GM12865 (cell line): ENCODE results near the gene FMN1.

Experiments used
- DNase-seq: peaks from one replicate; pipeline ENCODE4 v3.0.0; 2010; ENCODE audit warnings: low read depth
- H3K4me3 ChIP-seq: 2 replicates; pipeline ENCODE4 v1.5.1; 2011; ENCODE audit warnings: mild to moderate bottlenecking, low read depth, low read length, control low read depth
- CTCF ChIP-seq: IDR thresholded peaks from 2 replicates; pipeline ENCODE4 v1.5.1; 2011; ENCODE audit warnings: low read length, control low read depth, low read depth, inconsistent platforms; ENCODE audit not compliant: insufficient read depth; ENCODE audit errors: missing control alignments

FMN1 gene

DNA sequence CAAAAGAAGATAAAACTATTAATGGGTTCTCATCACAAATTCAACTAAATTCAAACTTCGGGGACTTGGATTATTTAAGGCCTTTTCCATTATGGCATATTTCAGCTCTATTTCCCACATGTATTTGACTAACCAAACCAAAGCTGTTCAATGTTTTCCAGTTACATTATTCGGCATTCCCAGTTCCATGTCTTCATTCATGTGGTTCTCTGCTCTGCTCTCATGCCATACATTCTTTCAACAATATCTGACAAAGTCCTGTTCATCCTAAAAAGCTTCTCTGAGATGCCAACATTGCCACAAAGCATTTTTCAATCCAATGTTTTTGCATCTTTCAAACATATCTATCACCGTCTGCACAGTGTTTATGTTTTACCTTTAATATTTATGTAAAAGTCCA is 335.3 kb downstream of the FMN1 start:
- no peak for TF ChIP-seq CTCF
- DNase-seq: no peak
- no peak overlapping the region for H3K4me3 ChIP-seq

- DNase-seq: no peak
- H3K4me3 ChIP-seq: no peak overlapping the region
- no peak for TF ChIP-seq CTCF
Measured at GRCh38 chr15:32857732-32858131, 336.8 kb downstream of the FMN1 start.

GRCh38 chr15:32856753-32857152 is 337.8 kb downstream of the FMN1 start:
- H3K4me3 ChIP-seq: no peak overlapping the region
- no peak for DNase-seq
- no peak for TF ChIP-seq CTCF

DNA sequence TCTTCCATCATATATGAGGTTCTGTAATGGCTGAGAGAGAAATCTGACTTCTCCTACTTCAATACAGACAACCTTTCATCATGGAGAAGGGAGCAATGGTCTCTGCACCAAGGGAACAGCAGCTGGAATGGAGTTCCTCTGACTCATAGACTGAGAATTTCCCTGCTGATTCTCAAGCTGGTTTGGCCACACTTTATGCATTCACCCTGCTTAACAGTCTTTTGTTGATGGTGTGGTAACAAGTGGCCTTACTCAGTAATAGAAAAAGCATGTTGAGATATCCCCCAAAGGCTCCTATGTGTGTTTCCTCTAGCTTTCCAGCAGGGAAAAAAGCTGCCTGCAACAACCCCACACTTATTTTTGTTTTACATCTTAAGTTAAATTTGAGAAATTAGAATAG is 338.6 kb downstream of the FMN1 start:
- DNase-seq: no peak
- no peak overlapping the region for H3K4me3 ChIP-seq
- no peak for TF ChIP-seq CTCF

DNA sequence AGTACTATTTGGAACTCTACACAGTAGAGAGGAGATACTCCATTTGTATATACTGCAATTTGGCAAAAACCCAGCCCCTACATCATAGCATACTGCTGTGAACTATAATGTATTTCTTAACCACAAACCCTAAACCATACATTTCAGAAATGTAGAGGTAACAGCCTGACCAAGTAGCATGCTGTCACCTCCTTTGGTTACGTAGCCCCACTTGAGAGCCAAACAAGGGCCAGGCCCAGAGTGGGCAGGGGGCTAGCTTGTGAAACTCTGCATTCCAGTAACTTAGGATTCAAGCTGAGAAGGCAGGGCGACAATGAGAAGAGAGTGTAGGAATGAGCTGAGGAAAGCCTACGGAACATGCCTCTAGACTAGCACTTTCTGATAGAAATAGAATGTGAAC is 340.9 kb downstream of the FMN1 start:
- no peak for TF ChIP-seq CTCF
- no peak for DNase-seq

DNA sequence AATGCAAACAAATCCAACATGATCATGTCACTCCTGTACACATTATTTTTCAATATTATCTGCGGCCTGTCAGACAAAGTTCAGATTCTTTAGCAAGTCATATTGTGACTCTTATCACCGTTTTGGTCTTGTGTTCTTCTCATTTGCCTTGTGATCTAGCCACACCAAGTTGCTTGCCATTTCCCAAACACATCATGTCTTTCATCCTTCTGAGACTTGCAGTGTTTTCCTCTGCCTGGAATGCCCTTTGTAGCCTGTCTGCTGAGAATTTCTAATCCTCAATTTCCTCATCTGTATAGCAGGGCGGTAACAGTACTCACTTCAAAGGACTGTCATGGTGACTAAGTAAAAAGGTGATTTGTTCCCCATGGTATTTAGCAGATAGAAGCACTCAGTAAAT is 341.7 kb downstream of the FMN1 start:
- H3K4me3 ChIP-seq: no peak overlapping the region
- DNase-seq: no peak
- TF ChIP-seq CTCF: no peak

More for the DNA sequence above, 340.9 kb downstream of the FMN1 start:
- H3K4me3 ChIP-seq: no peak overlapping the region

DNA sequence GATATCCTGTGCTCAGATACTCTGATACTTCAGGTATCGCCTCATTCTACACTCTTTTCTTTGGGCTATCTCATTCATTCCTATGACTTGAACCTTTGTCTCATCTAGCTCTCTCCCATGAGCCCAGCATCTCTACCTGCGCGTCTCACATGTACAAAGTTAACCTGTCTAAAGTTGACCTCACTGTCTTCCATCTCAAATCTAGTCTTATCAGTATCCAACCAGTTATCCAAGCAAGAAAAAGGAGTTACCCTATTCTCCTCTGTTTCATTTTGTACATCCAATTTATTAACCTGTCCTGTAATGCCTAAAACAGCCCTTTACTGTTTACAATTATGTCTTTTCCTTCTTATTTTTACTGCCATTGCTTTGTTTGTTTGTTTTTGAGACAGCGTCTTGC is 342.5 kb downstream of the FMN1 start:
- no peak overlapping the region for H3K4me3 ChIP-seq
- no peak for TF ChIP-seq CTCF
- DNase-seq: no peak
